ENCODE results near the gene CDKAL1.
"Not testable (repeated sequence)": the region's sequence is repeated elsewhere in the genome, so short reads cannot be mapped to it uniquely, and the experiment has no call there.

Gene CDKAL1

DNA sequence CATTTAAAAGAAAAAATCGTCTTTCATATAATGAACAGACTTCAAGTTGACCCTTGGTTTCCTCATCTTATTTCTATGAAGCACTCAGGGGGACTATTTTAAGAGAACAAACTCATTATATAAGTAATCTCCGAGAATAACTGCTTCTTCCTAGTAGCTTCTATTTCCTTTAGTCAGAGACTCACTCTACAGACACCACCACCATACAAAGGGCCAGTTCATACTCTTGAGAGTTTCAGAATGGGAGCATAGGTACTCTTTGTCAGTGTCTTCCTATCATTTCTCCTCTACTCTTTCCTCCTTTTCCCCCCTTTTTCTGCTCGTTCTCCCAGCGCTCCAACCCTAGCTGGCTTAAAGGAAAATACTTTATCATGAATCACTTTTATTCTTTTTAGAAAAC lies 104.9 kb downstream of the CDKAL1 start:
- no peak for DNase-seq (ENCODE audit: low read depth in 2 of 2)

DNA sequence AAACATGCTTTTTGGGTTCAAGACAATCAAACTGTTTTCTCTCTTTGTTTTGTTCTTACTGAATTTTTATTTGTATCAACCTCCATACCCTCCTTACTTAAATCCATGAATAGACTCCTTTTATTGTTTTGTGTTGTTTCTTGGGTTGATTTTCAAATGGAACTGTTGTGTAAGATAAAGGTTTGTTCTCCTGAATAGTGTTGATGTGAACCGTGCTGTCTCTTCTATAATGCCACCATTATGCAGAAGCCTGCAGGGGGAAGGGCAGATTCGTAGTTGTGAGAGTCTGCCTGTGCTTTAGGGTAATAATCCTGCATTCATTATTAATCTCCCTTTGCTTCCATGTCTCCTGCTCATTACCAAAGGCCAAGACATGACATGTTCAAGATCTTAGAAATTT lies 105.9 kb downstream of the CDKAL1 start:
- DNase-seq (ENCODE audit: low read depth in 2 of 2) = no peak

DNA sequence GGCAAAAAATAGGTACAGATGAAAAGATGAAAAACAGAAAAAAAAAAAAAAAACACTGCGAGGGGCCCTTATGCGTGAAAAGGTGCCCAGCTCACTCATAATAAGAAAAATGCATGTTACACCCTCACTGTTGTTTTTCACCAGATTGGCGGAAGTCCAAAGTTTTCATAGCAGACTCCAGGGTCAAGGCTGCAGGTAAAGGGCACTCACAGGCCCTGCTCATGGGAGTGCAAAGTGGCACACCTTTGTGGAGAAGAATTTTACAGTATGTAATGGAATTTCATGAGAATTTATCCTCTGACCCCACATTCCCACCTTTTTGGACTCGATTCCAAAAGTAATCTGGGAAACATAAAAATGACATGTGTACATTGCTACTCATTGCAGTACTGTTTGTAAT lies 108.2 kb downstream of the CDKAL1 start:
- DNase-seq (ENCODE audit: low read depth in 2 of 2) = no peak

DNA sequence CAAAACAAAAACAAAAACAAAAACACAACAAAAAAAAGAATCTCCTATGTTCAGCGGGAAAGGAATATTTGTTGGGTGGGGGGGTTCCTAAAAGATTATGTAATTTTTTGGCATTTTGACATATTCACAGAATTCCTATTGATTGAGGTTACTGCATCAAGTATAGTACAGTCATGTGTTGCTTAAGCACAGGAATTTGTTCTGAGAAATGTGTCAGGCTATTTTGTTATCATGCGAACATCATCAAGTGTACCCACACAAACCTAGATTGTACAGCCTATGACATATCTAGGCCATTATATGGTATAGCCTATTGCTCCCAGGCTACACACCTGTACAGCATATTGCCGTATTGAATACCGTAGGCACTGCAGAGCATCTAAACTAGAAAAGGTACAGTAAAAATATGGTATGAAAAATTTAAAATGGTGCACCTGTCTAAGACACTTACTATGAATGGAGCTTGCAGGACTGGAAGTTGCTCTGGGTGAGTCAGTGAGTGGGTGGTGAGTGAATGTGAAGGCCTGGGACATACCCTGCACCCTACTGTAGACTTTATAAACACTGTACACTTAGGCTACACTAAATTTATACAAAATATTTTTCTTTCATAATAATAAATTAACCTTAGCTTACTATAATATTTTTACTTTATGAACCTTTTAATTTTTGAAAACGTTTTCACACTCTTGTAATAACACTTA lies 110.6 kb downstream of the CDKAL1 start:
- DNase-seq (ENCODE audit: low read depth in 2 of 2) = no peak

DNA sequence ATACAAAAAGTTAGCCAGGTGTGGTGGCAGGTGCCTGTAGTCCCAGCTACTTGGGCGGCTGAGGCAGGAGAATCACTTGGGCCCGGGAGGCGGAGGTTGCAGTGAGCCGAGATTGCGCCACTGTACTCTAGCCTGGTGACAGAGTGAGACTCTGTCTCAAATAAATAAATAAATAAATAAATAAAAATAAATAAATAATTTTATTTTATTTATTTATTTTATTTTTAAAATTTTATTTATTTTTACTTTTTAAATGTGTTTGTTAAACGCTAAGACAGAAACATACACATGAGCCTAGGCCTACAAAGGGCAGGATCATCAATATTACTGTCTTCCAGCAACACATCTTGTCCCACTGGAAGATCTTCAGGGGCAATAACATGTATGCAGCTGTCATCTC lies 111.3 kb downstream of the CDKAL1 start:
- DNase-seq (ENCODE audit: low read depth in 2 of 2) = not testable (repeated sequence)

DNA sequence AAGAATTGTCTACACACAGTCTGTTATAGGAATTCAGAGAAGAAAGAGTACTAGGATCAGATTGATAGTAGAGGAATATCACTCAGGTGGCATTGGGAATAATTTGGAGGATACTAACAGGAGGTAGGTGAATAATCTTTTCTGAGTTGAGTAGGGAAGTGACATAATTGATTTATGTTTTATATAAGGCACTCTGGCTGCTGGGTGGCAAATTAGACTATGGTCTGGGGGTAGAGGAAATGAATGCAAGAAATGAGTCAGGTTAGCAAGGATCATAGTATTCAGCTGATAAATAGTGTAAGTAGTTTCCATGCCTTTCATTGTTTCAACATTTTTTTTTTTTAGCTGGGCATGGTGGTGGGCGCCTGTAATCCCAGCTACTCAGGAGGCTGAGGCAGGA lies 113.3 kb downstream of the CDKAL1 start:
- no peak for DNase-seq (ENCODE audit: low read depth in 2 of 2)

DNA sequence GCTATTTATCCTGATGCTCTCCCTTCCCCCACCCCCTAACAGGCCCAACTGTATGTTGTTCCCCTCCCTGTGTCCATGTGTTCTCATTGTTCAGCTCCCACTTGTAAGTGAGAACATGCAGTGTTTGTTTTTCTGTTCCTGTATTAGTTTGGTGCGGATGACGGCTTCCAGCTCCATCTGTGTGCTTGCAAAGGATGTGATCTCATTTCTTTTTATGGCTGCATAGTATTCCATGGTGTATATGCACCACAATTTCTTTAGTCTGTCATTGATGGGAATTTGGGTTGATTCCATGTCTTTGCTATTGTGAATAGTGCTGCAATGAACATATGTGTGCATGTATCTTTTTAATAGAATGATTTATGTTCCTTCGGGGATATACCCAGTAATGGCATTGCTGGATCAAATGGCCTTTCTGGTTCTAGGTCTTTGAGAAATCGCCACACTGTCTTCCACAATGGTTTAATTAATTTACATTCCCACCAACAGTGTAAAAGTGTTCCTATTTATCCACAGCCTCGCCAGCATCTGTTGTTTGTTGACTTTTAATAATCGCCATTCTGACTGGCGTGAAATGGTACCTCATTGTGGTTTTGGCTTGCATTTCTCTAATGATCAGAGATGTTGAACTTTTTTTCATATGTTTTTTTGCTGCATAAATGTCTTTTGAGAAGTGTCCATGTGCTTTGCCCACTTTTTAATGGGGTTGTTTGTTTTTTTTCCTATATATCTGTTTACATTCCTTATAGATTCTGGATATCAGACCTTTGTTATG lies 115.6 kb downstream of the CDKAL1 start:
- not testable (repeated sequence) for DNase-seq (ENCODE audit: low read depth in 2 of 2)

DNA sequence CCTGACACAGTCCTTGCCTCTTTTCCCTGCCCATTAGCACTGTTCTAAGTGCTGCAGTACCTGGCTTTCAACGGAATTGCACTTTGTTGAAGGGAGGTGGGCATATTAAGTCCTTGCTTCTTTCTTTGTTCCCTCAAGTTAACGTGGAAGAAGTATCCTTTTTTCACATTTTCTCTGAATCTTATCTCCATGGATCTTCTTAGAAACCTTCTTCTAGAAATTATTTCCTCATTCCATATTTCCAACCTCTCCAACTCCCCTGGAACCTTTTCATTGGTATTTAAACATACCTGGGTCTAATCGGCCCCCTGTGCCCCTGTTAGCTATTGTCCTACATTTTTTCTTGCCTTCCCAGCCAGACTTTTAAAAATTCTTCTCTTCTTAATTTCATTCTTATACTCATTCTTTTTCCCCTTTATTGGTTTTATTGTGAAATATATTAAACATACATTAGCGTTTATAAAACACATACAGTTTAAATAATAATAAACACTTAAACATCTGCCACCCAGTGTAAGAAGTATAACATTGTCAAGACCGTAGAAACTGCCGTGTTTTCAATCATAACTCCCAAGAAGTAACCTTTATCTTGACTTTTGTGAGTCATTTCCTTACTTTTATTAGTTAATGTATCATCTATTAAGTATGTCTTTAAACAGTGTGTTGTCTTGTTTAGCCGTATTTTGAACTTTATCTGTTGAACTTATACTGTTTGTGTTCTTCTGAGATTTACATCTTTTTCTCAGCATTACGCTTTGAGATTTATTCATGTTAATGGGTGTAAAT lies 118.2 kb downstream of the CDKAL1 start:
- DNase-seq (ENCODE audit: low read depth in 2 of 2) = no peak

DNA sequence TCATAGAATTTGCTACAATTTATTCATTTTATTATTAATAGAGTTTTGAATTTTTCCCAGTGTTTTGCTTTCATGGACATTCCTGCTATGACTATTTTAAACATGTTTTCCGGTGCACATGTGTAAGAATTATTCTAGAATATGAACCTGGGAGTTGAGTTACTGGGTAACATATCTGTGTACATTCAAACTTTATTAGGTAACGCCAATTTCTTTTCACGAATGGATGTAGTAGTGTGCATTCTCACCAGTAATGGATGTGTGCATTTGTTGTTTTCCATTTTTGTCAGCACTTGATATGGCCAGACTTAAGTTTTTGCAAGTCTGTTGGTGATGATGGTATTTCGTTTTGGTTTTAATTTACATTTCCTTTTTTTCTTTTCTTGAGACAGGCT lies 118.8 kb downstream of the CDKAL1 start:
- DNase-seq (ENCODE audit: low read depth in 2 of 2) = no peak

DNA sequence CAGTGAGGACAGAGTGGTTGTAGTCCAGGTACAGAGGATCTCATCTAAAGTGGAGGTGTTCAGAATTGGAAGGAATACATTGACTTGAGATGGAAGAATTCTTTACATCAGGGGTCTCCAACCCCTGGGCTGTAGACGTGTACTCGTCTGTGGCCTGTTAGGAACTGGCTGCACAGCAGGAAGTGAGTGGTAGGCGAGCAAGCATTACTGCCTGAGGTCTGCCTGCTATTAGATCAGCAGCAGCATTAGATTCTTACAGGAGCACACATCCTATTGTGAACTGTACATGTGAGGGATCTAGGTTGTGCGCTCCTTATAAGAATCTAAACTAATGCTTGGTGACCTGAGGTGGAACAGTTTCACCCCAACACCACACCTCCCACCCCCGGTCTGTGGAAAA lies 121.1 kb downstream of the CDKAL1 start:
- DNase-seq (ENCODE audit: low read depth in 2 of 2) = no peak

DNA sequence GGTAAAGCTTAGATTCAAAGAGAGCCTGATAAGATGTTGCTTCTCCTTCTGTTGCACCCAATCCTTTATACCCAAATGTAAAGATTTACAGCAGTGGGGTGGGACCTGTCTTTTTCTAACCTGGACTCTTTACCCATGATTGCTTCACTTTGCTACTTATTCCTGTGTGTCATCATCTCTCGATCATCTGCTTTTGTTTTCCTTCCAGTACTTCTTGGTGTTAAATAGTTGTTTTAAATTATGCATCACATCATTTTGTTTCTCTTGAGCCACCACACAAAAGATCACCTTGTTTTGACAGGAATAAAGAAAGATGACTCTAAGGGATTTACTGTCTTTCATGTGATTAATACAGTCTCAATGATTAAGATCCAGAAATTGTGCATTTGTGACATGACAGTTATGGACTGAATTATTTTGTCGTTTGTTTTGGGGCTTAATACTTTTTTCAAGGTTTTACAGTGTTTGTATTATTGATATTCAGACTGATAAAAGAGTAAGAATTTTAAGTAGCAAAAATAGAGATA lies 123.1 kb downstream of the CDKAL1 start:
- DNase-seq (ENCODE audit: low read depth in 2 of 2) = no peak

DNA sequence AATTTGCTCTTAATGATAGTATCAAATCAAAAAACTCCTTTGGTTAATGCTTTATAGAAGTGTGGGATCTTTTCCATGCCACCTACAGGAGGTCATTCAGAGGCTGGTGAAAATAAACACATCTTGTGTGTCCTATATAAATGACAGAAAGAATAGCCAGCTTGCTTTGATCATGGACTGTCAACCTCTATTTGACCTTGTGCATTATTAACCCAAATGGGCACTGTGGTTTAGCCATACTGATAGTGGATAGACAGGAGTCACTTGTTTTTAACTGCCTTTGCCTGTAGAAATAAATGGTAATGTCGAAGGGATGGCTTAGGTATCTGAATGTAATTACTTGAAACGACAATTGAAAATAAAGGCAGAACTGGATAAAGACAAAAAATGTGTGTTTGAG lies 123.8 kb downstream of the CDKAL1 start:
- no peak for DNase-seq (ENCODE audit: low read depth in 2 of 2)

DNA sequence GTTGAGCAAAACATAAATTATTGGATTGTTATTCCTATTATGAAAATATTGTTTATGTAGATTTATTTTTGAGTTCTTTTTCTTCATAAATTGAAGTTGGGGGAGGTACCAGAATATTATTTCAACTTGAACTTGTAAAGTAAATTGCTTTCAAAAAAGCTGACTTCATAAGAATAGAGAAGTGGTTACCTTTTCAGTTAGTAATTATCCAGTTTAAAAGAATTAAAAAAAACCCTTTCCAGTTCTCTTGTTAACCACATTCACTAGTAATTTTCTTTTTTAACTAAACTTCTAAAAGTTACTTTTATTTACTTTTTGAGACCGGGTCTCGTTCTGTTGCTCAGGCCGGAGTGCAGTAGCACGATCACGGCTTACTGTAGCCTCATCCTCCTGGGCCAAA lies 124.3 kb downstream of the CDKAL1 start:
- no peak for DNase-seq (ENCODE audit: low read depth in 2 of 2)

DNA sequence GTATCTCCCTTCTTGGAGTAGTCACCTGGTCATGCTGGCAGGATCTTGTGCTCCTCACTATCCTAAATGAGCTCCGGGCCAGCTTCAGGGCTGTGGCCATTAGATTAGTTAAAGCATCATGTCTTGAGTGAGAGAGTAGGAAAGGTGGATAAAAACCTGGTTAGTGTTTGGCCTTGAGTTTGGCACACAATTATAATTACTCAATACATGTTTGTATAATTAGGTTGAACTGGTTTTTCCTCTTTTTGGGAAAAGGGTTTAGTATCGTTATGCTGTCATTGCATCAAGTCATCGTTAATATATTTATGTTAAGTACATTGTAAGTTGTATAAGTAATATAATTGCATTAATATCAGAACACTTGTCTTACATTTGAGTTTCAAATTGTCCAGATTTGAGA lies 126.3 kb downstream of the CDKAL1 start:
- DNase-seq (ENCODE audit: low read depth in 2 of 2) = no peak

DNA sequence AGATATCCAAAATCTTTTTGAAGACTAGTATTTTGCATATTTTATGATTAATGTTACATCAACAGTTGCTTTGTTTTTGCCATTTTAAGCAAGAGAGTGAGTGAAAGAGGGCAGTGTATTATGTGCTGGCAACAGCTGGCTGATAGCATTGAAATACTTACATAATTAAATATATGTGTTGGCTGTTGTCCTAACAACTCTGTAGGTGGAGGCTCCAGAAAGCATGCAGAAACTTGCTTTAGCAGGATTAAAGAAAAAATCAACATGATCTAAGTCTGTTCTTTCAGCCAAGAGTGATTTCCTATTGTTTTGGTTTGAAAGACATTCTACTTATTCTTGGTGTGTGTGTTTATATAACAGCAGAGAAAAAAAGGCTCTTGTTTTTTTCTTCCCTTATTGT lies 127.5 kb downstream of the CDKAL1 start:
- no peak for DNase-seq (ENCODE audit: low read depth in 2 of 2)

DNA sequence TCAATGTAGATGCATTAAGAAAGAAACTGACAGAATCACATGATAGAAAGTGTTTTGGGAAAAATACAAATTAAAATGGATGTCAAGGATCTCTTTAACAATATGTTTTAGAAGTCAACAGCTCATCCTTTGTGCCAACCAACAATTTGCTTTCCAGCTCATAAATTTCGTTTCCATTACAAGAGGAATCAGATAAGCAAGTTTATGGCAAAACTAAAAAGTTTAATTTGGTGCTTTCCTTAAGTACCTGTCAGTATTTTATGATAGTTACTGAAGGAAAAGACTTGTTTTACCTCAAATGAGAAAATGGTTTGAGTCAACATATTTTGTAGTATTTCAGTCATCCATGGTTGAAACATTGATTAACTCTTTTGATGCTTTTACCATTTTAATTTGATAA lies 130.0 kb downstream of the CDKAL1 start:
- DNase-seq (ENCODE audit: low read depth in 2 of 2) = no peak

DNA sequence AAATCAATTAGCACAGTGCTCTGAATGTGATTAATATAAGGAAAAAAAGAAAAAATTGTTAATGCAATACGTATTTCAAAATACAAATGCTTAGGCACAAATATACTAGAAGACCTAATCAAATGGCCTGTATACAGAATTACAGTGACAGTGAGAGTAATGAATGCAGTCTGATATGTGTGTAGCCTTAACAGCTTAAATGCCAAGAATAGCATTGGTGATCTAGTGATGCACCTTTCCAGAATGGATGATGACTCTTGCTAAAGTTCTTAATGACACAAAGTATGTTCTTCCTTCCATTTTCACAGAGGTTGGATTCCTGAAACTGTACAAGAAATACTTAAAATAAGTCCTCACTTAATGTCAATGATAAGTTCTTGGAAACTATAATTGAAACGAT lies 131.0 kb downstream of the CDKAL1 start:
- DNase-seq (ENCODE audit: low read depth in 2 of 2) = no peak

DNA sequence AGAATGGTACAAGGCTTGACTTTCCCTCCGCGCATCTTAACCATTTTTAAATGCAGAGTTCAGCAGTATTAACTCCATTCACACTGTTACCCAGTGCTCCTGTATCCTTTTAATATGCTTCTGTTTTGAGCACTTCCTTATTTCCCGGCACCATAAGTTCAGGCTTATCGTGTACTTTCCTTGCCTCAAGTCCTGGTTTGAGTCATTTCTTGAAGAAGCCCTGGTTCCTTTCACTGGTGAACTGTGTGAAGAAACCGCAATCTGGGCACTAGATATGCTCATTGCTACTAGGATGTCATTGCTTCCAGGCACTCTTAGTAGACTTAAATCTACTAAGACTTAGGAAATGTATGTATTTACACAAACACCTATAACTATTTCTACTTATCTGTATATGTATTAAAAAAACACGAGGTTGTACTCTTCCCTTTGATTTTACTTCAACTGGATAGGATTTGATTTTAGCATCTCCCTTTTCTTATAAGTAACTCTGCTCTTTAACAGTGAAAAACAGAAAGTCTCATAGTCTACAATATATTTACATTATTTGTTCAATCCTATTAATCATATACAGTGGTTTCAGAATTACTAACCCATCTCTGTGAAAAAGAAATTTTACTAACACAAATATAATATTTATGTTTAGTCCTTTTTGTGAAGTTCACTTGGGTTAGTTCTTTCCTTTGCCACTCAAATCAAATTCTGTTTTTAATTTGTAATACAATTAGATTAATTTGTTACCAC lies 135.5 kb downstream of the CDKAL1 start:
- no peak for DNase-seq (ENCODE audit: low read depth in 2 of 2)

DNA sequence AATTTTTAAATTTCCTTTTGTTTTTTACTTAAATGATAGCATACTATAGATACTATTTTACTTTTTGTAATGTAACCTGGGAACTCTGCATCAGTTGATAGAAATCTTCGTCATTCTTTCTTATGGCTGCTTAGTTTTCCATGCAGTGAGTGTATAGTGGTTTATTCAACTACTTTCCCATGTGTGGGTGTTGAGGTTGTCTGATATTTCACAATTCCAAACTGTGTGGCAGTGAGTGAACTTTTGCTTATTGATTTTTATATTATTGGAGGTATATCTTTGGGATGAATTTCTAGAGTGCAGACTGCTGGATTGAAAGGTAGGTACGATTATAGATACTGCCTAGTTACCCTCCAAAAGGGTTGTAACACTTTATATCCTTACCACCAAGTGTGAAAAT lies 136.5 kb downstream of the CDKAL1 start:
- DNase-seq (ENCODE audit: low read depth in 2 of 2) = no peak

DNA sequence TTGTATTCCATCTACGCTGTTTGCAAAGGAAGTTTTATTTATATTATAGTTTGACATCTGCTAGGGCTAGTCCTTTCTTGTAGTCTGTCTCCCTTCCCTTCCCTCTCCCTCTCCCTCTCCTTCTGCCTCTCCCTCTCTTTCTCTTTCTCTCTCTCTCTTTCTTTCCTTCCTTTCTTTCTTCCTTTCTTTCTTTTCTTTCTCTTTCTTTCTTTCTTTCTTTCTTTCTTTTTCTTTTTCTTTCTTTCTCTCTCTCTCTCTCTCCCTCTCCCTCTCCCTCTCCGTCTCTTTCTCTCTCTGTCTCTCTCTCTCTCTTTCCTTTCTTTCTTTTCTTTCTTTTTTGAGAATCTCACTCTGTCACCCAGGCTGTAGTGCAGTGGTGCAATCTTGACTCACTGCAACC lies 137.8 kb downstream of the CDKAL1 start:
- no peak for DNase-seq (ENCODE audit: low read depth in 2 of 2)

DNA sequence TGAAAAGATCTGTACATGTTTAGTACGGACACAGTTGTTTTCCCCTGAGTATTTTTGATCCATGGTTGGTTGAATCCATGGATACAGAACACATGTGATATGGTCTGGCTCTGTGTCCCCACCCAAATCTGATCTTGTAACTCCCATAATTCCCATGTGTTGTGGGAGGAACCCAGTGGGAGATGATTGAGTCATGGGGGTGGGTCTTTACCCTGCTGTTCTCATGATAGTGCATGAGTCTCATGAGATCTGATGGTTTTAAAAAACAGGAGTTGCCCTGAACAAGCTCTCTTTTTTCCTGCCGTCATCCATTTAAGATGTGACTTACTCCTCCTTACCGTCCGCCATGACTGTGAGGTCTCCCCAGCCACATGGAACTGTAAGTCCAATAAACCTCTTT lies 139.2 kb downstream of the CDKAL1 start:
- DNase-seq (ENCODE audit: low read depth in 2 of 2) = no peak

DNA sequence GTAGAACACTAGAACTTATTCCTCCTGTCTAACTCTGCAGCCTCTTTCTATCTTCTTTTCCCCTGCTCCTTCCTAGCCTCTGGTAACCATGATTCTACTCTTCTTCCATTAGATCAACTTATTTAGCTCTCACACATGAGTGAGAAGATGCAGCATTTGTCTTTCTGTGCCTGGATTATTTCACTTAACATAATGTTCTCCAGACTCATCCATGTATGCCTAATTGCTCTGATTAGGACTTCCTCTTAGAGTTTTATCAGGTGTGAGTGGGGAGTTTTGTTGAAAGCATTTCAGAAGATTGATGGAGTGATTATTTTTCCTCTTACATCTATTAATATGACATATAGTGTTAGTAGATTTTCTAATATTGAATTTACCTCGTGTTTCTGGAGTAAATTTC lies 140.4 kb downstream of the CDKAL1 start:
- no peak for DNase-seq (ENCODE audit: low read depth in 2 of 2)

All from stimulated activated CD8-positive, alpha-beta memory T cell treated with anti-CD3 and anti-CD28 coated beads, Interleukin-15, amount 100 ng/mL, for 48 hours (primary cell).